Stimulated activated CD8-positive, alpha-beta memory T cell treated with anti-CD3 and anti-CD28 coated beads, Interleukin-2, amount 100 ng/mL, for 48 hours (primary cell): Measurements from ENCODE around the gene SLC38A8.
A peak's percentile ranks its signal among the peaks of the same experiment; 100 is the strongest.

ENCODE experiments used
- DNase-seq, 2 donors: peaks; one replicate each; pipeline ENCODE4 v3.0.0-alpha.2; 2020; ENCODE audit warnings: low read depth in 2 of 2

Gene SLC38A8

GRCh38 chr16:84032458-84033178 is 10.0 kb downstream of the SLC38A8 start:
- DNase-seq, result no peak

GRCh38 chr16:84031556-84031955 is 11.0 kb downstream of the SLC38A8 start:
- no peak for DNase-seq

- no peak for DNase-seq
Observed at GRCh38 chr16:84029297-84030047, 13.1 kb downstream of the SLC38A8 start.

- no peak for DNase-seq
Observed at GRCh38 chr16:84027625-84028024, 15.0 kb downstream of the SLC38A8 start.

GRCh38 chr16:84026606-84027005 is 16.0 kb downstream of the SLC38A8 start:
- DNase-seq, result no peak

GRCh38 chr16:84024854-84025253 is 17.7 kb downstream of the SLC38A8 start:
- DNase-seq, result no peak

GRCh38 chr16:84022644-84023043 is 20.0 kb downstream of the SLC38A8 start:
- no peak for DNase-seq

- DNase-seq, result no peak
Observed at GRCh38 chr16:84021488-84021887, 21.1 kb downstream of the SLC38A8 start.

GRCh38 chr16:84020353-84020752 is 22.2 kb downstream of the SLC38A8 start:
- no peak for DNase-seq

GRCh38 chr16:84018710-84019109 is 23.9 kb downstream of the SLC38A8 start:
- DNase-seq, result no peak

- no peak for DNase-seq
Observed at GRCh38 chr16:84016477-84016876, 26.1 kb downstream of the SLC38A8 start.

GRCh38 chr16:84015399-84015798 is 27.2 kb downstream of the SLC38A8 start:
- DNase-seq, result no peak

- no peak for DNase-seq
Observed at GRCh38 chr16:84014570-84015327, 27.8 kb downstream of the SLC38A8 start.

- DNase-seq, result peak; percentile 39 to 76
Observed at GRCh38 chr16:84013787-84014569, 28.6 kb downstream of the SLC38A8 start.

- no peak for DNase-seq
Observed at GRCh38 chr16:84009282-84009681, 33.3 kb downstream of the SLC38A8 start.

- DNase-seq, result no peak
Observed at GRCh38 chr16:84007965-84008364, 34.6 kb downstream of the SLC38A8 start.

GRCh38 chr16:84007520-84007919 is 35.1 kb downstream of the SLC38A8 start:
- DNase-seq, result no peak

- no peak for DNase-seq
Observed at GRCh38 chr16:84005391-84005790, 37.2 kb downstream of the SLC38A8 start.

GRCh38 chr16:84004442-84004841 is 38.2 kb downstream of the SLC38A8 start:
- DNase-seq, result no peak

GRCh38 chr16:84003038-84003437 is 39.6 kb downstream of the SLC38A8 start:
- no peak for DNase-seq

GRCh38 chr16:84001726-84002125 is 40.9 kb downstream of the SLC38A8 start:
- DNase-seq, result no peak
